Measurements from ENCODE around the gene RFX4. TPM values are rescaled to one million over a fixed set of nuclear protein-coding genes. Genes with fewer than 3 reads are reported as not detected.

Gene RFX4
- total and polyA plus RNA-seq, 12 donors: 0.08 TPM; not detected in 11

DNA sequence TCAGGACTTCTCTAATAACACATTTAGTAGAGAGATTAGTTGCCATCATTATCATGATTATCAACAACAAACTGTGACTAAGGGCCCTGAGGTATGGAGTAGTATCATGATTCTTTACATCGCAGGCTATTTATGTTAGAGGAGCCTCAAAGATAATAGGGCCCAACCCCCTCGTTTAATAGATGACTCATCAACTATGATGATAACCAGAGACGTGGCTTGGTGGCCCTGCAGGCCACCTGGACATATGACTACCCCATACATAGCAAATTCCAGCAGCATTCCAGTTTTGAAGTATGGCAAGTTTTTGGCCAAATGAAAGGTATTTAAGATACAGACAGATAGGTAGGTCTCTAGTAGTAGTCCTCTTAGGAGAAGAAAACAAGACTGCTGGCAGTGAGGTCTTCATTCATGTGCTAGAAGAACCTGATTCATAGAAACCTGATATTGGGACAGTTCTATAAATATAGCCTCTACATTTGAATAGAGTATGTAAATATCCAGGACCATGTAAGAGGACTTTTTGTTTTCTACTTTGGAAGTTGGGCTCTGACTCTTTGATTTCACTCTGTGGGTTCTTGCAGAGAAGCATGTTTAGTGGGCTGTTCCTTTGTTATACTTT is 197.3 kb downstream of the RFX4 start:
- Histone ChIP-seq H3K27me3 (no peaks in the 10 kb centered on the region), H3K9me3 (replicated peaks in 1 of 3) (no peaks in the 10 kb centered on the region), H3K27ac (no peak overlapping the region), H3K4me1 (replicated peaks in 1 of 2) (peaks cover 6 to 32% of the 10 kb centered on the region in 2 donors), H3K36me3 (replicated peaks in 1 of 2) (peaks cover 0 to under 1% of the 10 kb centered on the region in 2 donors), H3K4me3 (no peak overlapping the region)
- TF ChIP-seq POLR2A (IDR thresholded peaks at IDR 0.05): no peak
- TF ChIP-seq, protein P1, sequence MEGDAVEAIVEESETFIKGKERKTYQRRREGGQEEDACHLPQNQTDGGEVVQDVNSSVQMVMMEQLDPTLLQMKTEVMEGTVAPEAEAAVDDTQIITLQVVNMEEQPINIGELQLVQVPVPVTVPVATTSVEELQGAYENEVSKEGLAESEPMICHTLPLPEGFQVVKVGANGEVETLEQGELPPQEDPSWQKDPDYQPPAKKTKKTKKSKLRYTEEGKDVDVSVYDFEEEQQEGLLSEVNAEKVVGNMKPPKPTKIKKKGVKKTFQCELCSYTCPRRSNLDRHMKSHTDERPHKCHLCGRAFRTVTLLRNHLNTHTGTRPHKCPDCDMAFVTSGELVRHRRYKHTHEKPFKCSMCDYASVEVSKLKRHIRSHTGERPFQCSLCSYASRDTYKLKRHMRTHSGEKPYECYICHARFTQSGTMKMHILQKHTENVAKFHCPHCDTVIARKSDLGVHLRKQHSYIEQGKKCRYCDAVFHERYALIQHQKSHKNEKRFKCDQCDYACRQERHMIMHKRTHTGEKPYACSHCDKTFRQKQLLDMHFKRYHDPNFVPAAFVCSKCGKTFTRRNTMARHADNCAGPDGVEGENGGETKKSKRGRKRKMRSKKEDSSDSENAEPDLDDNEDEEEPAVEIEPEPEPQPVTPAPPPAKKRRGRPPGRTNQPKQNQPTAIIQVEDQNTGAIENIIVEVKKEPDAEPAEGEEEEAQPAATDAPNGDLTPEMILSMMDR (IDR thresholded peaks at IDR 0.05): no peak
- intact Hi-C loops (cut with DNase I): no loop called here
- DNase-seq: no peak
- 48 to 63% (median 57%) methylated on average over 3 of the region's 3 CpGs for WGBS, 4 donors

DNA sequence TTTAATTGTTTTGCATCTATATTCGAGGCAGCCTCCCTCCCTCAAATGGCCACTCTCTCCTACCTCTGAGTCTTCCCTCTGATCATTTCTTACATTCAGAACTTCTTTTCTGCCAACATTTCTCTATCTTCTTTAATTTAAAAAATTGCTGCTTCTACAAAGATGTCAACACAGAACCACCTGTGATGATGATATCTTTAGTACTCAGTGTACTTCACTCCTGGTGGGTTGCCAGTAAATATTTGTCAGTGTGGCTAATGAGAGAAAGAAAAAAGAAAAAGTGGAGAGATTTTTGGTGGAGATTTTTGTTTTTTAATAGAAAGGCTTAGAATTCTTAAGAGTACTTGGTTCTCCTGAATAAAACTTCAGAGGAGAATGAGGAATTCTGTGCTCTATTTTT is 199.8 kb downstream of the RFX4 start:
- intact Hi-C loops (cut with DNase I): no loop called here
- peaks cover 0 to 3% of the 10 kb centered on the region in 2 donors for H3K36me3 ChIP-seq (replicated peaks in 1 of 2)
- H3K27ac ChIP-seq: no peak overlapping the region
- DNase-seq: no peak
- H3K4me3 ChIP-seq: no peak overlapping the region
- H3K4me1 ChIP-seq (replicated peaks in 1 of 2): peaks cover 0 to 15% of the 10 kb centered on the region in 2 donors
- no peaks in the 10 kb centered on the region for H3K9me3 ChIP-seq (replicated peaks in 1 of 3)
- no peaks in the 10 kb centered on the region for H3K27me3 ChIP-seq
- TF ChIP-seq POLR2A (IDR thresholded peaks at IDR 0.05): no peak
- TF ChIP-seq, protein P1 (IDR thresholded peaks at IDR 0.05): no peak
- 66 to 78% (median 75%) methylated on average over 1 of the region's 1 CpG for WGBS, 4 donors

DNA sequence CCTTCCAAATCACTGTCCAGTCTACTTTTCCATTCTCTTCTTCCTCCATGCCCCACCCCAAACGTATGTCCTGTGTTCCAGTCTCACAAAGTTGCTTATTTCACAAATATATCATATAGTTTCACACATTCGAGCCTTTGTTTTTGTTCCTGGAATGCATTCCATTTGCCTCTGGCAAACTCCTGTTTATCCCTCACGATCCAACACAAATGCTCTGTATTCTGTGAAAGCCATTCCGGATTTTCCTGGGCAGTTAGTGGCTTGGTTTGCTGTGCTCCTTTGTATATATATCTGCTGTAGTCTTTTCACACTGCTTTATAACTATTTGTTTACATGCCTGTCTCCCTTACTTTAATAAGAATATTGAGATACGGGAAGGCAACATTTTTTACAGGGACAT is 200.7 kb downstream of the RFX4 start:
- peaks cover 0 to 3% of the 10 kb centered on the region in 2 donors for H3K36me3 ChIP-seq (replicated peaks in 1 of 2)
- intact Hi-C loops (cut with DNase I): no loop called here
- no peaks in the 10 kb centered on the region for H3K27me3 ChIP-seq
- peaks cover 0 to 6% of the 10 kb centered on the region in 2 donors for H3K4me1 ChIP-seq (replicated peaks in 1 of 2)
- no peaks in the 10 kb centered on the region for H3K9me3 ChIP-seq (replicated peaks in 1 of 3)
- no peak overlapping the region for H3K27ac ChIP-seq
- TF ChIP-seq, protein P1 (IDR thresholded peaks at IDR 0.05): no peak
- TF ChIP-seq POLR2A (IDR thresholded peaks at IDR 0.05): no peak
- WGBS, 4 donors: 87 to 92% (median 90%) methylated on average over 5 of the region's 5 CpGs
- DNase-seq: no peak
- no peak overlapping the region for H3K4me3 ChIP-seq

DNA sequence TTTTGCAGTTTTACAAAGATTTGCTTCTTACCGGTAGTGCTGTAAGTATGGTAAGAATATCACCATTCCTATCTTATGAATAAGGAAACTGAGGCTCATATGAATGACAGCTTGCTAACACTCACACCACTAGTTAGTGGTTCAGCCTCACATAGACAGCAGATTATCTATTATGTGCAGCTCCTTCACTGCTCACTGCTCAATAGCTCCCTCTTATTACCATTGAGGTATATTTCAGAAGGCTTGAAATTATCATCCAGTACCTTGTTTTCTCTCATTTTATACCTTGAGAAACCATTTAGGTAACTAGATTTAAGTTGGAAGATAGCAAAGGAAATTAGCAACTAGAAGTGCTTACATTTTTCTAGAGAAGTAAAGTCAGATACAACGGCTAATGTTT is 207.2 kb downstream of the RFX4 start:
- no peaks in the 10 kb centered on the region for H3K9me3 ChIP-seq (replicated peaks in 1 of 3)
- H3K4me1 ChIP-seq (replicated peaks in 1 of 2): peaks cover 0 to 6% of the 10 kb centered on the region in 2 donors
- TF ChIP-seq POLR2A (IDR thresholded peaks at IDR 0.05): no peak
- TF ChIP-seq, protein P1 (IDR thresholded peaks at IDR 0.05): no peak
- H3K27ac ChIP-seq: no peak overlapping the region
- H3K36me3 ChIP-seq (replicated peaks in 1 of 2): peaks cover 0 to 3% of the 10 kb centered on the region in 2 donors
- DNase-seq: no peak
- H3K27me3 ChIP-seq: no peaks in the 10 kb centered on the region
- 97 to 100% (median 97%) methylated on average over 2 of the region's 2 CpGs for WGBS, 4 donors
- H3K4me3 ChIP-seq: no peak overlapping the region
- intact Hi-C loops (cut with DNase I): no loop called here

Data from adrenal gland (tissue), 12 donors.